ENCODE results near the gene SGTA. TPM values are rescaled to one million over a fixed set of nuclear protein-coding genes. Genes with fewer than 3 reads are reported as not detected.

The SGTA gene
- total RNA-seq, 4 donors from 2014 or later, result 43.4 to 86.8 (median 73.4) TPM

Other genes starting within 250 kb of the SGTA start
- 1 to 10 TPM; 3.8 to 6.9 (median 5.6) TPM for gene GNG7, start 80.6 kb downstream of the SGTA start, total RNA-seq
- under 1 TPM; 0.27 to 0.67 (median 0.40) TPM for gene DIRAS1, start 61.9 kb downstream of the SGTA start, total RNA-seq
- gene SLC39A3, start 43.3 kb downstream of the SGTA start, total RNA-seq, result 10 to 100 TPM; 21.7 to 52.2 (median 31.4) TPM
- gene THOP1, start 2.2 kb upstream of the SGTA start, total RNA-seq, result 10 to 100 TPM; 29.7 to 79.0 (median 58.9) TPM
- gene ZNF554, start 36.6 kb upstream of the SGTA start, total RNA-seq, result 1 to 10 TPM; 4.9 to 9.2 (median 6.2) TPM
- gene ZNF555, start 58.2 kb upstream of the SGTA start, total RNA-seq, result 10 to 100 TPM in 1 of 4 donors, 1 to 10 TPM in 3; 8.7 to 10.2 (median 9.5) TPM
- not detected for gene ZNF556, start 84.1 kb upstream of the SGTA start, total RNA-seq
- 1 to 10 TPM; 3.1 to 4.8 (median 3.6) TPM for gene ZNF57, start 117.7 kb upstream of the SGTA start, total RNA-seq
- 1 to 10 TPM; 5.1 to 7.0 (median 6.2) TPM for gene ZNF77, start 161.7 kb upstream of the SGTA start, total RNA-seq
- gene TLE6, start 194.3 kb upstream of the SGTA start, total RNA-seq, result 10 to 100 TPM in 3 of 4 donors, 1 to 10 TPM in 1; 2.4 to 20.7 (median 11.6) TPM
- 100 to 1,000 TPM in 1 of 4 donors, 10 to 100 TPM in 3; 81.3 to 114 (median 90.3) TPM for gene TLE2, start 246.0 kb upstream of the SGTA start, total RNA-seq

Measured in thyroid gland (tissue), 4 donors.